CD4-positive, alpha-beta T cell treated with Interferon gamma for 1 hour (primary cell): ENCODE data around the gene STIP1.
"Not testable (repeated sequence)": the region's sequence is repeated elsewhere in the genome, so short reads cannot be mapped to it uniquely, and the experiment has no call there.

ENCODE experiments used
- DNase-seq: peaks from one replicate; pipeline ENCODE4 v3.0.0-alpha.2; 2020

STIP1 gene

GRCh38 chr11:64240435-64241240 lies 54.7 kb downstream of the STIP1 start, which contains the start of gene FKBP2:
FKBP2 (plus strand) TSS chr11:64241095; CDS start chr11:64242388, 1,293 bp downstream.
- peak; percentile 99 for DNase-seq

DNA sequence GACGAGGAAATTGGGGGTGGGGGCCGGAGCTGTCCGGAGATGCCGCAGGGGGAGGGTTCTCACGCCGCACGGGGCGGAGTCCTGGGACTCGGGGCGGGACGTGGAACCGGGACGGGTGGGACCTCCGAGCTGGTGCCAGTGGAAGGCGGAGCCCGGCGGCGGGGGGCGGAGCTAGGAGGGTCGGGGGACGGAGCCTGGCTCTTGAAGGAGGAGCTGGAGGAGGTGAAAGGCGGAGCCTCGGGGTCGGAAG lies 55.2 kb downstream of the STIP1 start:
- DNase-seq, result no peak

GRCh38 chr11:64241491-64242374 lies 55.8 kb downstream of the STIP1 start:
- peak; percentile 99 for DNase-seq

- no peak for DNase-seq
Observed at GRCh38 chr11:64243236-64243854, 57.4 kb downstream of the STIP1 start.

DNA sequence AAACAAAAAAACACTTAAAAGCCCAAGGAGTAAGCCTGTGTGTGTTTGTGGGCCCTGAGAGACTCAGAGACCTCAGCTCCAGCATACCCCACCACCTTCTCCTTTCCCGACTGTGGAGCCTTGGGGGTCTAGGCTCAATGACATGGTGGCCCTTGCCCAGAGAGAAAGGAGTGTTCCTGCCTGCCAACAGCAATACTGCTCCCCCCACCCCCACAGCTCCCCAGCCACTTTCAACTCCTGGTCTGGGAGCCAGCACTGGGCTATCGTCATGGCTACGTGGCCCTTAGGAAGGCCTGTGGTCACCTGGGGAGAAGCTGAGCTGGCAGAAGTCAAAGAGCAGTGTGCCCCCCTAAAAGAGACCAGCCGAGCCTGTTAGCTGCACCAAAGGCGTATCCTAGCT lies 58.1 kb downstream of the STIP1 start:
- no peak for DNase-seq

- no peak for DNase-seq
Observed at GRCh38 chr11:64244966-64245365, 59.0 kb downstream of the STIP1 start.

GRCh38 chr11:64245401-64245796 lies 59.4 kb downstream of the STIP1 start:
- peak; percentile 60 for DNase-seq

- peak; percentile 73 for DNase-seq
Observed at GRCh38 chr11:64245797-64246620, 60.0 kb downstream of the STIP1 start.

DNA sequence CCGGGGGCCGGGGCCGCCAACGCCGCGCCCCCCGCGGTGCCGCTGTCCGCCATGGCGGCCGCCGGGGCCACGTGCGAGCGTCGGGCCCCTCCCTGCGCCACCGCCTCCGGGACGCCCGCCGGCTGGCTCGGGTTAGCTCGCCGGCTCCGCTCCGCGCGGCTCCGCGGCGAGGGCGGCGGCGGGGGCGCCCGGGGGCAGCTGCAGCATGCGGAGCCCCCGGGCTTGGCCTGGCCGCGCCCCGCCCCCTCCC lies 60.6 kb downstream of the STIP1 start:
- DNase-seq, result not testable (repeated sequence)

DNA sequence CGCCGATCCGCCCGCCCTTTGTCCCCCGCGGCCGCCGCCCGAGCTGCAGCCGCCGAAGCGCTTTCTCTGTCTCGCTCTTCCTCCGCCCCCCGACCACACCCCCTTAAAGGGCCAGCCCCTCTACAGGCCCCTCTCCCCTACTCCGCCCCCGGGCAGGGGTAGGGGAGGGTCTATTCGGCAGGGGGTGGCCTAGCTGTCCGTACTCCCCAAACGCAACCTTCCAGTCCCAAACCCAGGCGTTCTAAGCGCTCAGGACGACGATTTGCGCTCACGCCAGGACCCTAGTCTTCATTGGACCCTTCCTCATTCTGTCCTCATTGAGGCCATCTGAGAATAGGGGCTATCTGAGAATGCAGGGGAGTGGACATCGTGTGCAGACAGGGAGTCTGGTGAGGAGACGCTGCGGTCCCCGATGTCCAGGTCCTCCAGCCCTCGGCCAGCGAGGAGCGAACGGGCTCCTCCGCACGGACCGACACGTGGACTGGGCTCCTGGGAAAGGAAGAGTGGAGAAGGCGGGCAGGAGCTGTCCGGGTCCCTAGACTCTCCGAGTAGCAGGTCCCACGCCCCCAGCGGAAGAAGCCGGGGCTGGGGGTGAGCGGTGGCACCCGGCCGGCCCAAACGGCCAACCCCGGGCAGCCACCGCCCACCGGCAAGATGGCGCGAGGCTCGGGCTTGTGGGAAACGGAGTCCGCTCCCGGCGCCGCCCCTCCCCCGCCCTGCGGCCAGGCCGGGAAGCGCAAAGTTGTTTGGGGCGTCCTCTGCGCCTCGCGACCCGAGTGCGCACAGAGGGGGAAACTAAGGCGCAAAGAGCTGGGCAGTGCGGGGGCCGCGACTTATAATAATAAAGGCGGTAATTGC lies 61.1 kb downstream of the STIP1 start, which contains the start of gene PPP1R14B:
Gene PPP1R14B, minus strand, starts transcription at position 73 of the 858 bp plus-strand sequence. CDS start 270 bp downstream, outside the sequence.
- DNase-seq, result peak; percentile 78

- no peak for DNase-seq
Observed at GRCh38 chr11:64247729-64248531, 62.0 kb downstream of the STIP1 start.

- DNase-seq, result no peak
Observed at GRCh38 chr11:64248578-64248977, 62.6 kb downstream of the STIP1 start.

GRCh38 chr11:64249038-64249437 lies 63.1 kb downstream of the STIP1 start:
- no peak for DNase-seq

- DNase-seq, result no peak
Observed at GRCh38 chr11:64249563-64250414, 63.8 kb downstream of the STIP1 start.

- no peak for DNase-seq
Observed at GRCh38 chr11:64250415-64251015, 64.5 kb downstream of the STIP1 start.

DNA sequence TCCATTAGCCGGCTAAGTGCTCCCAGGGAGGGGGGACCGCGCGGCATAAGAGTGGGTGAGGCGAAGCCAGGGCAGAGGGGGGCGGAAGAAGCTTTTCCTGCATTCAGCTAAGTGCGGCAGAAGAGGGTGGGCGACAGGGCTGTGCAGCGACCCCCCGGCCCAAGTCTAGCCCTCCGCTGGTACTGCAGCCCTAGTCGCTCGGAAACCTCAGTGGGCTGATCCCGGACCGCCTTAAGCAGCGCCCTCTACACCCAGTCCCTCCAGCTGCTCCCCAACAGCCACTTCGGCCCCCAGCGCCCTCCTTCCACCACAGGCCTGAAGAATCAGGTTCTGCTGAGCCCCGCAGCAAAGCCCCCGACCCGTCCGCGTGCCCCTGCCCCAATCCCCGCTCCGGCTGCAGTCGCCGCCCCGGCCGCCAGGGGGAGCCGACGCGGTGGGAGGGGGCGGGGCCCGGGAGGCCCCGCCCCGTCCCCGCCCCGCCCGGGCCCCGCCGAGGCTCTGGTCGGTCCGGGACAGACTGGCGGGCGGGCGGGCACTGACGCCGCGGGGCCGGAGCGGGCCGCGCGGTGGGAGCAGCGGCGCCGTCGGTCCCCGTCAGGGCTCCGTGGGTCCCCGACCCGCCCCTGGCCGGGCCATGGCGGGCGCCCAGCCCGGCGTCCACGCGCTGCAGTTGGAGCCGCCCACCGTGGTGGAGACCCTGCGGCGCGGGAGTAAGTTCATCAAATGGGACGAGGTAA lies 65.2 kb downstream of the STIP1 start, which contains the start of gene PLCB3:
Gene PLCB3, plus strand, starts transcription at position 515 of the 737 bp plus-strand sequence. Its CDS starts 120 bp downstream, at position 635.
- peak; percentile 62 for DNase-seq

DNA sequence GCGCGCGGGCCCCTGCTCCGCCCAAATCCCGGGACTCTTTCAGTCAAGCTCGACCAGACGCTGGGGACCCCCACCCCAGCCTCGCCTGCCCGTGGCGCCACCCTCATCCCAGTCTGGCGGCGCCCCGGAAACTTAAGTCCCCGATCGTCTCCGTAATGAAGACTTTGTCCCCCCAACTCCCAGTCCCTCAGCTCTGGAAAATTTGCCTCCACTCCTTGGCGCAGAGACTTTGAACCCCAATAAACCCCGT lies 65.7 kb downstream of the STIP1 start:
- DNase-seq, result no peak

DNA sequence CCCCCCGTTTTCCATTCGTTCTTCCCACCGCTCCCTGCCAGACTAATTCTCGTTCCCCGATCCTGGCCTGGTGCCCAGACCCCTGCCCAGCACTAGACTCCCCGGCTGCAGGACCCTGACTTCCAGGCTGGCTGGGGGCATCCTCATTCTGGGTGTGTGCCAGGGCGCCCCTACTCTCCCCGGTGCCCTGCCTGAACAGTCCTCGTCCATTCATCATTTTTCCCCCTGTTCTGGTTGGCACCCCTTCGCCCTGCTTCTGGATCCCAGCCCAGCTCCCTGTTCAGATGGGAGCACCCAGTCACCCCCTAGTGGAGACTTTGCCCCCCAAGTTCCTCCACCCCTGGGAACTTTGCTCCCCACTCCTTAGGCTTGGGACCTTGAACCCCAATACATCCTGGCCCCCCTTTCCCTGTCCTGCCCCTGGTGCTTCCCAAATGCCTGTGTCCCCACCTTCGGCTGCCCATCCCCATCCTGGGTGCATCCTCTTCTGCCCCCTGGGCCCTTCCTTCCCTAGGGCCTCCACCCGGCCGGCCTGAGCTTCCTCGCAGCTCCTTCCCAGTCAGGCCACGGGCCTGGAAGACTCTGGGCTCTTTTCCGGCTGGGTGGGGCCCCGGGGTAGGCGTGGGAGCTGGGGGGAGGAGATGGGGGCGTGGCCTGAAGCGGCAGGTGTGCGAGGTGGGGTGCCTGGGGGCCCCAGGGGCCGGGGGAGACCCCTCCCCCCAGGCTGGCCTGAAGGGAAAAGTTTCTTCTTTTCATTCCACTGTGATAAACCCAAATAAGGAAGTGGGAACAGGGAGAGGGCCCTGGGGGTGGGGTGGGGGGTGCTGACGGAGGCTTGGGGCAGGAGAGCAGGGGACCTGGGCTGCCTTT lies 66.3 kb downstream of the STIP1 start:
- DNase-seq, result no peak
